ENCODE results near the gene MUC13.
A peak's percentile ranks its signal among the peaks of the same experiment; 100 is the strongest.

The MUC13 gene

DNA sequence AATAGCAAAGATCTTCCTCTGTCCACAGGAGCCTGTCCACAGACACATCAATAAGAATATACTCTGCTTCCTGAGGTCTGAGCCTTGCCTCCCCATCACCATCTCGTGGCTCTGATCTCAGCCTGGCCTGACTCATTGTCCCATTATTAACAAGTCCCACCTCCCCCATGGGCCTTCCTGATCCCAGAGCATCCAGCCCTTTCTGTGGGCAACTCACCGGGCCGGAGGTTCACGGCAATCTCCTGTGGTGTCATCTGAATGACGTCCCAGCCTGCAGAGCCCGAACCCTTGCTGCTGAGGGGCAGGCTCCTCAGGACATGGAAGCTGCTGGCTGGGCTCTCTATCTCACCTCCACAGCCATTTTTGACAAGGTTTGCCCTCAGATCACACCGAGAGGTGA is 75.5 kb downstream of the MUC13 start:
- Histone ChIP-seq H3K27ac (peak overlapping the region; percentile 67), H3K4me3 (ENCODE audit: low read depth, low read length) (no peak overlapping the region), H3K36me3 (replicated peaks) (peaks cover 14% of the 10 kb centered on the region), H3K27me3 (replicated peaks) (no peaks in the 10 kb centered on the region)
- DNase-seq = peak; percentile 90
- TF ChIP-seq, protein P1, sequence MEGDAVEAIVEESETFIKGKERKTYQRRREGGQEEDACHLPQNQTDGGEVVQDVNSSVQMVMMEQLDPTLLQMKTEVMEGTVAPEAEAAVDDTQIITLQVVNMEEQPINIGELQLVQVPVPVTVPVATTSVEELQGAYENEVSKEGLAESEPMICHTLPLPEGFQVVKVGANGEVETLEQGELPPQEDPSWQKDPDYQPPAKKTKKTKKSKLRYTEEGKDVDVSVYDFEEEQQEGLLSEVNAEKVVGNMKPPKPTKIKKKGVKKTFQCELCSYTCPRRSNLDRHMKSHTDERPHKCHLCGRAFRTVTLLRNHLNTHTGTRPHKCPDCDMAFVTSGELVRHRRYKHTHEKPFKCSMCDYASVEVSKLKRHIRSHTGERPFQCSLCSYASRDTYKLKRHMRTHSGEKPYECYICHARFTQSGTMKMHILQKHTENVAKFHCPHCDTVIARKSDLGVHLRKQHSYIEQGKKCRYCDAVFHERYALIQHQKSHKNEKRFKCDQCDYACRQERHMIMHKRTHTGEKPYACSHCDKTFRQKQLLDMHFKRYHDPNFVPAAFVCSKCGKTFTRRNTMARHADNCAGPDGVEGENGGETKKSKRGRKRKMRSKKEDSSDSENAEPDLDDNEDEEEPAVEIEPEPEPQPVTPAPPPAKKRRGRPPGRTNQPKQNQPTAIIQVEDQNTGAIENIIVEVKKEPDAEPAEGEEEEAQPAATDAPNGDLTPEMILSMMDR (IDR thresholded peaks at IDR 0.05; ENCODE audit: low read depth, low read length, missing control alignments) = no peak
- in situ Hi-C loops (cut with HindIII; ENCODE audit: low pct_ligation_motif_present, low sequenced_read_pairs) = no loop called here

DNA sequence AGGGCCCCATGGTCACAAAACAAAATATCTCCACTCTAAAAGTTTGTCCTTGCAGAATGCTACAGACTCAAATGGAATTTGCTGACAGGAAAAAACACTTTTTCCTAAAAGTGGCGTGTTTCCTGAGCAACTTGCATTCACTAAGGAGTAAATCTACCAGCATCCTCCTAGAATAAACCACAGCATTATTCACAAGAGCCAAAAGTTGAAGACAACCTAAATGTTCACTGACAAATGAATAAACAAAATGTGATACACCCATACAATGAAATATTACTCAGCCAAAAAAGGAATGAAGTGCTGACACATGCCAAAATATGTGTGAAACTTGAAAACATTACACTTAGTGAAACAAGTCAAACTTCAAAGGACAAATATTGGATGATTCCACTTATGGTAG is 76.3 kb downstream of the MUC13 start:
- in situ Hi-C loops (cut with HindIII; ENCODE audit: low pct_ligation_motif_present, low sequenced_read_pairs) = no loop called here
- TF ChIP-seq, protein P1 (IDR thresholded peaks at IDR 0.05; ENCODE audit: low read depth, low read length, missing control alignments) = no peak
- Histone ChIP-seq H3K36me3 (replicated peaks) (peaks cover 11% of the 10 kb centered on the region), H3K27ac (peak overlapping the region; percentile 67), H3K27me3 (replicated peaks) (no peaks in the 10 kb centered on the region), H3K4me3 (ENCODE audit: low read depth, low read length) (no peak overlapping the region)
- no peak for DNase-seq

DNA sequence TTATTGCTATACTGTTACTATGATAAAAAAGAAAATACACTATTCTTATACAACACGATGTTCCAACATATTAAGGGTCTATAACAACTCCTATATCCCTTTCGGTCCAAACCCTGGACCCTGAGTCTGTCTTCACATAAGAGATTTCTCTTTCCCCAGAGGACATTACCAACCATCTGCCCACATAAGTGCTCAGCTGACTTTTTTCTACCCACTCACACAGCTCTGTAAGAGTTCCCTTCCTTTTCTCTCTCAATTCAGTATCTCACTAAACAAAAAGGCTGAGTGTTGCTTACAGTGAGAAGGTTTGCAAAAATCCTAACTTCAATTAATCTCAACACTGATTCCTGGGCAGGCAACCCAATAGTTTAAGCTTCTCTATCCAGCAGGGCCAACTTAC is 77.9 kb downstream of the MUC13 start:
- H3K4me3 ChIP-seq (ENCODE audit: low read depth, low read length) = no peak overlapping the region
- H3K36me3 ChIP-seq (replicated peaks) = peaks cover 11% of the 10 kb centered on the region
- no peaks in the 10 kb centered on the region for H3K27me3 ChIP-seq (replicated peaks)
- DNase-seq = no peak
- TF ChIP-seq, protein P1 (IDR thresholded peaks at IDR 0.05; ENCODE audit: low read depth, low read length, missing control alignments) = no peak
- H3K27ac ChIP-seq = no peak overlapping the region
- in situ Hi-C loops (cut with HindIII; ENCODE audit: low pct_ligation_motif_present, low sequenced_read_pairs) = no loop called here
